Fibroblast of lung (primary cell): Measurements from ENCODE around the gene DBNL. TPM values are rescaled to one million over a fixed set of nuclear protein-coding genes. Genes with fewer than 3 reads are reported as not detected.

Experiments used
- DNase-seq, 2 donors: peaks; one replicate each; pipeline versions ENCODE4 v3.0.0 to v3.0.0-alpha.2; 2010; ENCODE audit warnings: low read depth in 2 of 2
- H2AFZ ChIP-seq: 2 replicates; pipeline ENCODE4 v1.5.1; 2012; ENCODE audit warnings: low read length, control low read depth, inconsistent platforms
- H3K27ac ChIP-seq: 2 replicates; pipeline ENCODE4 v1.5.1; 2011; ENCODE audit warnings: low read length, control low read depth; ENCODE audit not compliant: insufficient read depth
- H3K27me3 ChIP-seq: 2 replicates; pipeline ENCODE4 v1.5.1; 2011; ENCODE audit warnings: mild to moderate bottlenecking, low read length; ENCODE audit not compliant: control insufficient read depth, insufficient read depth
- H3K36me3 ChIP-seq: 2 replicates; pipeline ENCODE4 v1.5.1; 2011; ENCODE audit warnings: low read length; ENCODE audit not compliant: control insufficient read depth, insufficient read depth
- H3K4me1 ChIP-seq: 2 replicates; pipeline ENCODE4 v1.5.1; 2011; ENCODE audit warnings: low read length; ENCODE audit not compliant: control insufficient read depth, insufficient read depth; ENCODE audit errors: extremely low read depth
- H3K4me2 ChIP-seq: 2 replicates; pipeline ENCODE4 v1.5.1; 2011; ENCODE audit warnings: low read length, control low read depth; ENCODE audit not compliant: insufficient read depth; ENCODE audit errors: extremely low read depth
- H3K4me3 ChIP-seq, 4 experiments: fragments of 200-600 bp in 1 of 4; sonication (generic) in 1 of 4; replicated peaks in 1 of 4; 2 replicates each; pipeline ENCODE4 v1.5.1; 2011 to 2016; ENCODE audit warnings: low read length in 4 of 4, low read depth in 3 of 4, mild to moderate bottlenecking in 3 of 4, control low read depth in 2 of 4, inconsistent platforms in 1 of 4, mixed read lengths in 1 of 4; ENCODE audit not compliant: insufficient read depth in 1 of 4; ENCODE audit errors: control extremely low read depth in 1 of 4
- H3K79me2 ChIP-seq: 2 replicates; pipeline ENCODE4 v1.5.1; 2012; ENCODE audit warnings: mild to moderate bottlenecking, low read length, inconsistent platforms; ENCODE audit not compliant: control insufficient read depth, insufficient read depth
- H3K9ac ChIP-seq: 2 replicates; pipeline ENCODE4 v1.5.1; 2011; ENCODE audit warnings: mild to moderate bottlenecking, low read length, control low read depth; ENCODE audit not compliant: insufficient read depth
- H3K9me3 ChIP-seq: 2 replicates; pipeline ENCODE4 v1.5.1; 2012; ENCODE audit warnings: low read depth, low read length; ENCODE audit not compliant: control insufficient read depth, insufficient read depth
- H4K20me1 ChIP-seq: 2 replicates; pipeline ENCODE4 v1.5.1; 2011; ENCODE audit warnings: low read length; ENCODE audit not compliant: control insufficient read depth, insufficient read depth; ENCODE audit errors: extremely low read depth
- CTCF ChIP-seq, 2 donors: IDR thresholded peaks in 1 of 2; conservative IDR thresholded peaks in 1 of 2; 1 replicate in 1 of 2; 2 replicates in 1 of 2; pipeline ENCODE4 v1.5.1; 2011 to 2012; ENCODE audit warnings: low read length in 2 of 2, control low read depth in 1 of 2, inconsistent platforms in 1 of 2, low read depth in 1 of 2, mild to moderate bottlenecking in 1 of 2
- EZH2 ChIP-seq: IDR thresholded peaks from 2 replicates; pipeline ENCODE4 v1.5.1; 2012; ENCODE audit warnings: low read length, control low read depth, mild to moderate bottlenecking; ENCODE audit errors: missing control alignments
- polyA plus RNA-seq, 2 donors: library from polyadenylated mRNA; depleted of rRNA in 1 of 2; stranded (reverse) in 1 of 2; unstranded in 1 of 2; fragments of >200 nt; gene quantifications; 2 replicates each; pipeline ENCODE4 v1.2.1, GENCODE V29; 2011 to 2012; ENCODE audit warnings: missing spikeins in 1 of 2
- total RNA-seq: library from RNA; depleted of rRNA; stranded (reverse); fragments of >200 nt; gene quantifications from 2 replicates; pipeline ENCODE4 v1.2.1, GENCODE V29; 2014

Gene DBNL
- total and polyA plus RNA-seq, 2 donors (not counting 1 experiment from before 2014, with no cell fraction given) = 86.4 to 88.2 TPM

- Histone ChIP-seq H2AFZ (no peak overlapping the region), H3K27ac (peak overlapping the region; percentile 40), H3K9ac (no peak overlapping the region), H3K9me3 (no peaks in the 10 kb centered on the region), H3K36me3 (no peaks in the 10 kb centered on the region), H3K4me1 (peaks cover 31% of the 10 kb centered on the region), H4K20me1 (no peaks in the 10 kb centered on the region), H3K4me3 (no peak overlapping the region), H3K4me2 (no peak overlapping the region), H3K27me3 (no peaks in the 10 kb centered on the region), H3K79me2 (no peaks in the 10 kb centered on the region)
- DNase-seq = no peak
- TF ChIP-seq EZH2 (no peak), CTCF (conservative IDR thresholded peaks at IDR 0.05 in 1 of 2, IDR thresholded peaks at IDR 0.05 in 1 of 2; ENCODE audit: low read depth in 1 of 2, low read length in 2 of 2) (no peak)
Observed at GRCh38 chr7:44101303-44101965, 56.9 kb downstream of the DBNL start.

GRCh38 chr7:44101966-44102845 lies 57.7 kb downstream of the DBNL start:
- Histone ChIP-seq H2AFZ (no peak overlapping the region), H3K9ac (no peak overlapping the region), H3K4me3 (no peak overlapping the region), H3K27ac (peak overlapping the region; percentile 56), H3K9me3 (no peaks in the 10 kb centered on the region), H3K27me3 (no peaks in the 10 kb centered on the region), H3K79me2 (no peaks in the 10 kb centered on the region), H3K4me2 (no peak overlapping the region), H4K20me1 (no peaks in the 10 kb centered on the region), H3K4me1 (peaks cover 31% of the 10 kb centered on the region), H3K36me3 (peaks cover under 1% of the 10 kb centered on the region)
- peak; percentile 58 to 61 for DNase-seq
- TF ChIP-seq CTCF (conservative IDR thresholded peaks at IDR 0.05 in 1 of 2, IDR thresholded peaks at IDR 0.05 in 1 of 2; ENCODE audit: low read depth in 1 of 2, low read length in 2 of 2) (no peak), EZH2 (no peak)

GRCh38 chr7:44102846-44103565 lies 58.5 kb downstream of the DBNL start:
- Histone ChIP-seq H2AFZ (no peak overlapping the region), H3K4me2 (no peak overlapping the region), H3K4me1 (peaks cover 31% of the 10 kb centered on the region), H3K27ac (peak overlapping the region; percentile 56), H3K4me3 (no peak overlapping the region), H3K79me2 (no peaks in the 10 kb centered on the region), H3K9me3 (no peaks in the 10 kb centered on the region), H3K36me3 (peaks cover 2% of the 10 kb centered on the region), H4K20me1 (no peaks in the 10 kb centered on the region), H3K9ac (no peak overlapping the region), H3K27me3 (no peaks in the 10 kb centered on the region)
- DNase-seq = no peak
- TF ChIP-seq EZH2 (no peak), CTCF (conservative IDR thresholded peaks at IDR 0.05 in 1 of 2, IDR thresholded peaks at IDR 0.05 in 1 of 2; ENCODE audit: low read depth in 1 of 2, low read length in 2 of 2) (no peak)
